Mesenchymal stem cell (in vitro differentiated cells and primary cell): Measurements from ENCODE around the gene C2orf68.

Source experiments
- DNase-seq: peaks from one replicate; pipeline ENCODE4 v3.0.0-alpha.2; 2013
- H2AFZ ChIP-seq: one replicate; pipeline ENCODE4 v1.6.1; 2013; ENCODE audit warnings: low read depth, mild to moderate bottlenecking, control low read depth, inconsistent platforms, low read length, moderate library complexity
- H2AK5ac ChIP-seq: 2 replicates; pipeline ENCODE4 v1.6.1; 2013; ENCODE audit warnings: low read length, moderate library complexity, mild to moderate bottlenecking, inconsistent platforms; ENCODE audit not compliant: severe bottlenecking
- H2BK120ac ChIP-seq: one replicate; pipeline ENCODE4 v1.6.1; 2013; ENCODE audit warnings: low read depth, mild to moderate bottlenecking, inconsistent platforms, low read length, moderate library complexity
- H2BK12ac ChIP-seq, 2 experiments: one replicate each; pipeline ENCODE4 v1.6.1; 2013; ENCODE audit warnings: inconsistent platforms in 2 of 2, low read length in 2 of 2, mild to moderate bottlenecking in 2 of 2, moderate library complexity in 2 of 2, control low read depth in 1 of 2
- H2BK15ac ChIP-seq: one replicate; pipeline ENCODE4 v1.6.1; 2013; ENCODE audit warnings: mild to moderate bottlenecking, low read depth, inconsistent platforms; ENCODE audit not compliant: poor library complexity, severe bottlenecking
- H2BK5ac ChIP-seq: 2 replicates; pipeline ENCODE4 v1.6.1; 2013; ENCODE audit warnings: low read depth, mild to moderate bottlenecking, low read length, control low read depth, inconsistent platforms; ENCODE audit not compliant: poor library complexity, severe bottlenecking
- H3K14ac ChIP-seq, 2 experiments: one replicate each; pipeline ENCODE4 v1.6.1; 2013; ENCODE audit warnings: inconsistent platforms in 2 of 2, low read length in 2 of 2, control low read depth in 1 of 2, mild to moderate bottlenecking in 1 of 2, moderate library complexity in 1 of 2
- H3K18ac ChIP-seq, 2 experiments: one replicate each; pipeline ENCODE4 v1.6.1; 2013; ENCODE audit warnings: inconsistent platforms in 2 of 2, low read length in 2 of 2, control low read depth in 1 of 2, low read depth in 1 of 2, mild to moderate bottlenecking in 1 of 2
- H3K23ac ChIP-seq, 2 experiments: one replicate each; pipeline ENCODE4 v1.6.1; 2013; ENCODE audit warnings: inconsistent platforms in 2 of 2, low read length in 2 of 2, mild to moderate bottlenecking in 2 of 2, moderate library complexity in 2 of 2, control low read depth in 1 of 2
- H3K27ac ChIP-seq: 2 replicates; pipeline ENCODE4 v1.5.1; 2013; ENCODE audit warnings: mild to moderate bottlenecking, moderate library complexity, low read length, control low read depth, inconsistent platforms; ENCODE audit not compliant: poor library complexity, severe bottlenecking
- H3K27me3 ChIP-seq, 2 experiments: 2 replicates each; pipeline versions ENCODE4 v1.6.1 to v1.7.0; 2013; ENCODE audit warnings: low read length in 2 of 2, mild to moderate bottlenecking in 2 of 2, moderate library complexity in 2 of 2, control low read depth in 1 of 2, inconsistent platforms in 1 of 2; ENCODE audit not compliant: control insufficient read depth in 1 of 2, insufficient read depth in 1 of 2
- H3K36me3 ChIP-seq, 2 experiments: 2 replicates each; pipeline versions ENCODE4 v1.6.1 to v1.7.0; 2013; ENCODE audit warnings: low read length in 2 of 2, control low read depth in 1 of 2, inconsistent platforms in 1 of 2, low read depth in 1 of 2, mild to moderate bottlenecking in 1 of 2; ENCODE audit not compliant: insufficient read depth in 2 of 2, control insufficient read depth in 1 of 2
- H3K4ac ChIP-seq, 2 experiments: one replicate each; pipeline ENCODE4 v1.6.1; 2013; ENCODE audit warnings: inconsistent platforms in 2 of 2, low read length in 2 of 2, mild to moderate bottlenecking in 2 of 2, moderate library complexity in 2 of 2, control low read depth in 1 of 2, low read depth in 1 of 2
- H3K4me1 ChIP-seq: 2 replicates; pipeline ENCODE4 v1.6.1; 2013; ENCODE audit warnings: low read depth, low read length, control low read depth; ENCODE audit not compliant: control insufficient read depth, insufficient read depth
- H3K4me2 ChIP-seq: 2 replicates; pipeline ENCODE4 v1.6.1; 2013; ENCODE audit warnings: low read length, mild to moderate bottlenecking, inconsistent platforms; ENCODE audit not compliant: poor library complexity, severe bottlenecking
- H3K4me3 ChIP-seq, 2 experiments: 2 replicates each; pipeline versions ENCODE4 v1.5.1 to v1.7.0; 2013; ENCODE audit warnings: low read length in 2 of 2, mild to moderate bottlenecking in 2 of 2, control low read depth in 1 of 2, low read depth in 1 of 2; ENCODE audit not compliant: insufficient read depth in 1 of 2
- H3K79me1 ChIP-seq: replicated peaks from 2 replicates; pipeline ENCODE4 v1.6.1; 2013; ENCODE audit warnings: mild to moderate bottlenecking, control low read depth, low read length, inconsistent platforms; ENCODE audit not compliant: poor library complexity, severe bottlenecking
- H3K9ac ChIP-seq: 2 replicates; pipeline ENCODE4 v1.7.0; 2013; ENCODE audit warnings: mild to moderate bottlenecking, low read length, moderate library complexity
- H3K9me3 ChIP-seq: 2 replicates; pipeline ENCODE4 v1.7.0; 2013; ENCODE audit warnings: mild to moderate bottlenecking, low read length; ENCODE audit not compliant: control insufficient read depth
- H4K8ac ChIP-seq: one replicate; pipeline ENCODE4 v1.6.1; 2013; ENCODE audit warnings: inconsistent platforms, mild to moderate bottlenecking, low read length, moderate library complexity
- H4K91ac ChIP-seq: one replicate; pipeline ENCODE4 v1.6.1; 2013; ENCODE audit warnings: mild to moderate bottlenecking, low read length, inconsistent platforms
- WGBS: methylation state at CpG from one replicate; pipeline ENCODE4 v1.1.7; 2013; ENCODE audit warnings: mixed read lengths; 5-methylcytosine and 5-hydroxymethylcytosine counted together

Gene C2orf68

GRCh38 chr2:85578243-85579180 is 33.4 kb downstream of the C2orf68 start:
- H3K36me3 ChIP-seq = peaks cover 0 to 14% of the 10 kb centered on the region in 2 experiments
- DNase-seq = peak; percentile 22

GRCh38 chr2:85577386-85578242 is 34.3 kb downstream of the C2orf68 start, which contains the start of gene VAMP8:
VAMP8 (plus strand) TSS chr2:85577586; CDS start chr2:85577647, 61 bp downstream.
- peaks cover 0 to 2% of the 10 kb centered on the region in 2 experiments for H3K27me3 ChIP-seq
- H3K18ac ChIP-seq = peak within 1 kb of the TSS in 1 of 2 experiments; percentile 41
- peaks cover 16% of the 10 kb centered on the region for H3K4me1 ChIP-seq
- H2AFZ ChIP-seq = peak within 1 kb of the TSS; percentile 58
- peak within 1 kb of the TSS; percentile 53 for H2BK5ac ChIP-seq
- DNase-seq = peak; percentile 49
- H3K9ac ChIP-seq = no peak within 1 kb of the TSS
- H2BK120ac ChIP-seq = no peak within 1 kb of the TSS
- peak within 1 kb of the TSS; percentile 77 for H4K91ac ChIP-seq
- H3K14ac ChIP-seq = no peak within 1 kb of the TSS
- H3K9me3 ChIP-seq = no peaks in the 10 kb centered on the region
- H3K36me3 ChIP-seq = peaks cover 0 to 10% of the 10 kb centered on the region in 2 experiments
- peak within 1 kb of the TSS in 1 of 2 experiments; percentile 16 for H3K23ac ChIP-seq
- H3K4me3 ChIP-seq = peak within 1 kb of the TSS in 1 of 2 experiments; percentile 53
- H3K4ac ChIP-seq = peak within 1 kb of the TSS in 1 of 2 experiments; percentile 38
- H2BK12ac ChIP-seq = peak within 1 kb of the TSS in 1 of 2 experiments; percentile 56
- peak within 1 kb of the TSS; percentile 84 for H3K4me2 ChIP-seq
- peak within 1 kb of the TSS; percentile 77 for H3K27ac ChIP-seq
- H4K8ac ChIP-seq = peak within 1 kb of the TSS; percentile 96
- 38% methylated on average over 16 of the region's 19 CpGs for WGBS
- H2BK15ac ChIP-seq = no peak within 1 kb of the TSS
- peaks cover 6% of the 10 kb centered on the region for H3K79me1 ChIP-seq
- H2AK5ac ChIP-seq = no peak within 1 kb of the TSS

More at GRCh38 chr2:85578243-85579180, 33.4 kb downstream of the C2orf68 start:
- Histone ChIP-seq H3K9me3 (no peaks in the 10 kb centered on the region), H3K4me3 (peak overlapping the region in 1 of 2 experiments; percentile 5), H3K27me3 (no peaks in the 10 kb centered on the region), H3K14ac (no peak overlapping the region), H2BK12ac (no peak overlapping the region), H3K79me1 (peaks cover 6% of the 10 kb centered on the region), H2BK15ac (no peak overlapping the region), H3K23ac (peak overlapping the region in 1 of 2 experiments; percentile 25), H3K18ac (no peak overlapping the region), H3K4ac (peak overlapping the region in 1 of 2 experiments; percentile 9), H4K91ac (no peak overlapping the region), H2BK120ac (peak overlapping the region; percentile 61), H2AFZ (no peak overlapping the region), H3K4me2 (peak overlapping the region; percentile 84), H4K8ac (peak overlapping the region; percentile 67), H3K27ac (peak overlapping the region; percentile 77), H2BK5ac (no peak overlapping the region), H3K9ac (peak overlapping the region; percentile 43), H3K4me1 (peaks cover 16% of the 10 kb centered on the region), H2AK5ac (peak overlapping the region; percentile 22)
- WGBS = 64% methylated on average over 19 of the region's 19 CpGs

DNA sequence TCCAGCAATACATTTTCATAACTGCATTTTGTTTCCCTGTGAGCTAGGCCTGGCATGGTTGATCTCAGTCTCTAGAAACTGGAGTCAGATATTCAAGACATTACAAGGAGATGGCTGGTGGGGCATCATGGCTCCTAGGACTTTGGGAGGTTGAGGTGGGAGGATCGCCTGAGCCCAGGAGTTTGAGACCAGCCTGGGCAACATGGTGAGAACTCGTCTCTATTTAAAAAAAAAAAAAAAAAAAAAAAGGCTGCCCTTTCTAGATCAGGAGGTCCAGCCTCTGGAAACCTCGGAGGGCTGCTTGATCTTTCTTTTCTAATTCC is 34.8 kb downstream of the C2orf68 start:
- Histone ChIP-seq H2BK15ac (no peak overlapping the region), H3K27me3 (peaks cover 0 to 6% of the 10 kb centered on the region in 2 experiments), H3K27ac (peak overlapping the region; percentile 77), H2BK5ac (no peak overlapping the region), H3K23ac (no peak overlapping the region), H2AFZ (no peak overlapping the region), H3K36me3 (peaks cover 0 to 5% of the 10 kb centered on the region in 2 experiments), H4K91ac (no peak overlapping the region), H4K8ac (no peak overlapping the region), H3K4me2 (no peak overlapping the region), H3K4me3 (no peak overlapping the region), H3K79me1 (peaks cover 6% of the 10 kb centered on the region), H3K14ac (no peak overlapping the region), H2BK120ac (no peak overlapping the region), H3K18ac (no peak overlapping the region), H2BK12ac (no peak overlapping the region), H3K9me3 (no peaks in the 10 kb centered on the region), H3K9ac (no peak overlapping the region), H3K4me1 (peaks cover 16% of the 10 kb centered on the region), H2AK5ac (no peak overlapping the region), H3K4ac (no peak overlapping the region)
- DNase-seq = no peak
- WGBS = 52% methylated on average over 3 of the region's 3 CpGs
